GM18526 (cell line): Measurements from ENCODE around the gene IMMP1L.

ENCODE experiments used
- POLR2A ChIP-seq: IDR thresholded peaks from 3 replicates; pipeline ENCODE4 v1.6.1; 2011; ENCODE audit not compliant: insufficient read length; ENCODE audit errors: extremely low read depth

The IMMP1L gene

DNA sequence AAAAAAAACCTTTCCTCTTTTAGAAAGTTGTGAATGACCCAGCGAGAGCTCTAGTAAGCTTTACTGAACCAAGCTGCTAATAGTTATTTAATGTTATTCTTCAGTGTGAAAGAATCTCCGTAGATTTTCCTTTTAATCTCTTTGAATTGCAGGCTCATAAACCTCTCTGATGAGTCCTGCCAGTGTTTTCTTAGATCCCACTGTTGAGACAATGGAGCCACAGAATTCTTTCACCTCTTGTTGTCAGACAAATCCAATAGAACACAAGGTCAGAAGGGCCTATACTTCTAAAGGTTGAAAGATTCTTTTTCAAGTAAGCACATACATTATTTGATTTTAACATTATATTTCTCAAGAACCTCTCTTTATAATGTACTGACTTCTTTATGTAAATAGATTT is 87.6 kb downstream of the IMMP1L start:
- TF ChIP-seq POLR2A = no peak

GRCh38 chr11:31419669-31420068 is 89.8 kb downstream of the IMMP1L start:
- no peak for TF ChIP-seq POLR2A

GRCh38 chr11:31419138-31419537 is 90.3 kb downstream of the IMMP1L start:
- no peak for TF ChIP-seq POLR2A

GRCh38 chr11:31417816-31418215 is 91.6 kb downstream of the IMMP1L start:
- TF ChIP-seq POLR2A = no peak

DNA sequence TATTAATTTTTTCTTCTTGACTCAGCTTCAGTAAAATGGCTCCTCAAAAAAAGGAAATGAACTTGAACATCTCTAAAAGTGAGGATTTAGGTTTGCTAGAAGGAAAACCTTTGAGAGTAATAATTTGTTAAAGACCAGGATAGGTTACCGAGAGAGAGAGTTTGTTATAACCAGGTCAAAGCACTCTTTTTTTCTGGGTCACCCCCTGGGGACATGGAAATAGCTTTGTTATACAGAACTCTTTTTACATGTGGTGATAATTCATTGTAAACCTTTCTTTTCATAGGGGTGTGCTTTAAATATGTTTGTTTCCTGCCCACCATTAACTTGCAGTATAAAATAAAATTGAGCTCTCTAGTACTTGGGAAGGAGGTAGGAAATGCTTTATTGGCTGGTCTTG is 92.1 kb downstream of the IMMP1L start:
- TF ChIP-seq POLR2A = no peak

DNA sequence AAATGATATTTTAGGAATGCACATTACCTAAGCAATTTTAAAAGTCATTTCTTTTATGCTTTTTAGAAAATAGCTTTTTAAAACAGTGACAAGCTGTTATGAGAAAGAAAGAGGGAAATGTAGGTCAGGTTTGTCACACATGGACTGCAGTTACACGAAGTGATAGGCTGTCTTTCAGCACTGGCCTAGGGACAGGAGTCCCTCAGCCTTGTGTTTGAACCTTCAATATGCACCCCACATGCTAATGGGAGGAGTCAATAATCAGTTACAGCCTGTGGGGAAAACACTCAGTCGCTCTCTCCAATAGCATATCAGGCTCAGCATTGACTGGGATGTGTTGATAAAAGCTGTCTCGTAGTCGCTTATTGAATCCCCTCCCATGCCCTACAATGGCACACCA is 94.0 kb downstream of the IMMP1L start:
- TF ChIP-seq POLR2A = no peak

DNA sequence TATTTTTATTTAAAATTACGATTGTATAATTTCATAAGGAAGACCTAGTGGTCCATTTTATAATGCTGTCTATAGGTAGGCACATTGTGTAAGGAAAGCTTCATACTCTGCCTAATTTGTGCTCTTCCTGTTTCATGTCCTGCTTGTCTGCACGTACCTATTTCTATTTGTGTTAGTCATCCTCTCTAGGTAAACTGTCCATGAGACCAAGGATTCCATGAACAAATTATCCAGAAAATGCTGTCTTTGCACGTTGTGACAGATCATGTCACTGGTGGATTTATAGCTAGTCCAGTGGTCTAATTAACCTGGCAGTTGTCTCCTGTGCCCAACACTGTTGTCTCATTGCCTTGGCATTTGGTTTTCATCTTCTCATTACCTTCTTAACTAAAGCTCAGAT is 95.1 kb downstream of the IMMP1L start:
- TF ChIP-seq POLR2A = no peak

DNA sequence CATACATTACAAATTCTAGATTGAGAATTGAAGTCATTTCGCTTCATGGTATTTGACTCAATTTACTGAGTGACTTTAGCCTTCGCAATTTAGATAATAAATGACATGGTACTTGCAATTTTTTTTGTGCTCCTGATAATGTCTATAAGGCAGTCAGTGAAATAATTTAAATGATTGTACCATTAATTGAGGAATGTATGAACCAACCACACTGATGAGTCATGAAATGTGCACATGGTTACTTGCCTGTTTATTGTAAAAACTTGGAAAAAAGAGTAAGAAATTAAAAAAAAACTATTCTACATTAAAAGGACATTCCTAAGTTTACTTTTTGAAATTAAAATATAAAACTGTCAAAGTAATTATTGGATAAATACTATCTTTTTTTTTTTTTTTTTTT is 96.5 kb downstream of the IMMP1L start:
- TF ChIP-seq POLR2A = no peak

GRCh38 chr11:31408201-31408600 is 101.2 kb downstream of the IMMP1L start:
- TF ChIP-seq POLR2A = no peak

- TF ChIP-seq POLR2A = no peak
Observed at GRCh38 chr11:31404614-31405013, 104.8 kb downstream of the IMMP1L start.

GRCh38 chr11:31397239-31397834 is 112.1 kb downstream of the IMMP1L start:
- TF ChIP-seq POLR2A = no peak

GRCh38 chr11:31387379-31387778 is 122.0 kb downstream of the IMMP1L start:
- no peak for TF ChIP-seq POLR2A

DNA sequence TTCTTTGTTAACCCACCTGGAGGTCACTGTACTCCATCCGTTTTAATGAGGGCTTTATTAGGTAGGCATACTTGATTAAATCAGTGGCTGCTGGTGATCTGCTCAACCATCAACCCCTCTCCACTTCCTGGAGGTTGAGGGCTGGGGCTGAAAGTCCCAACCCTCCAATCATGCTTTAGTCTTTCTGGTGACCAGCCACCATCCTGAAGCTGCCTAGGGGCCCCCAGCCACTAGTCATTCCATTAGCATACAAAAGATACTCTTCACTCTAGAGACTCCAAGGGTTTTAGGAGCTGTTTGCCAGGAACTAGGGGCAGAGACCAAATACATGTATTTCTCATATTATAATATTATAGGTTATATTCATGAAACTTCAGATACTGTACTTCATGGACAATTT is 126.3 kb downstream of the IMMP1L start:
- no peak for TF ChIP-seq POLR2A
